Measurements from ENCODE around the gene HOXA6. TPM values are rescaled to one million over a fixed set of nuclear protein-coding genes. Genes with fewer than 3 reads are reported as not detected.

The HOXA6 gene
- total RNA-seq, 4 donors from 2014 or later, result 11.1 to 30.9 (median 18.7) TPM

- H3K27me3 ChIP-seq, result peaks cover under 1 to 94% of the 10 kb centered on the region in 2 donors
Measured at GRCh38 chr7:27192546-27193334, 45.2 kb upstream of the HOXA6 start.

GRCh38 chr7:27191833-27192545, 44.4 kb upstream of the HOXA6 start:
- WGBS, 2 donors, result 13 to 16% methylated on average over 39 of the region's 42 CpGs
- H3K27me3 ChIP-seq, result peaks cover 0 to 94% of the 10 kb centered on the region in 2 donors
- H3K4me3 ChIP-seq, result peak overlapping the region; percentile 19 to 51 (median 38)
- TF ChIP-seq CTCF (IDR thresholded peaks at IDR 0.05) (no peak), EP300 (IDR thresholded peaks at IDR 0.05) (peak in 1 of 2 donors; percentile 6), POLR2A (IDR thresholded peaks at IDR 0.05) (no peak)
- peak in 1 of 2 donors; percentile 26 for DNase-seq (ENCODE audit: low spot score in 2 of 2)
- peaks cover 0 to 42% (median 29%) of the 10 kb centered on the region in 4 donors for H3K4me1 ChIP-seq
- H3K36me3 ChIP-seq, result no peaks in the 10 kb centered on the region
- H3K9me3 ChIP-seq, result no peaks in the 10 kb centered on the region
- peak overlapping the region in 3 of 4 donors; percentile 17 to 87 (median 50) for H3K27ac ChIP-seq

More at GRCh38 chr7:27192546-27193334, 45.2 kb upstream of the HOXA6 start:
- H3K36me3 ChIP-seq, result no peaks in the 10 kb centered on the region
- peak in 1 of 2 donors; percentile 21 for DNase-seq (ENCODE audit: low spot score in 2 of 2)
- peak overlapping the region in 3 of 4 donors; percentile 17 to 87 (median 50) for H3K27ac ChIP-seq
- peaks cover 0 to 38% (median 25%) of the 10 kb centered on the region in 4 donors for H3K4me1 ChIP-seq
- WGBS, 2 donors, result 1 to 9% methylated on average over 32 to 62 of the region's 78 CpGs
- H3K4me3 ChIP-seq, result peak overlapping the region; percentile 19 to 51 (median 38)
- no peaks in the 10 kb centered on the region for H3K9me3 ChIP-seq
- no peak for TF ChIP-seq POLR2A (IDR thresholded peaks at IDR 0.05)
- no peak for TF ChIP-seq EP300 (IDR thresholded peaks at IDR 0.05)
- no peak for TF ChIP-seq CTCF (IDR thresholded peaks at IDR 0.05)

- Histone ChIP-seq H3K36me3 (no peaks in the 10 kb centered on the region), H3K9me3 (no peaks in the 10 kb centered on the region), H3K4me3 (peak overlapping the region in 1 of 4 donors; percentile 43), H3K27me3 (peaks cover 0 to 94% of the 10 kb centered on the region in 2 donors), H3K27ac (peak overlapping the region in 1 of 4 donors; percentile 87), H3K4me1 (peaks cover 0 to 42% (median 29%) of the 10 kb centered on the region in 4 donors)
- DNase-seq (ENCODE audit: low spot score in 2 of 2), result peak in 1 of 2 donors; percentile 11
- TF ChIP-seq CTCF (IDR thresholded peaks at IDR 0.05) (no peak), EP300 (IDR thresholded peaks at IDR 0.05) (no peak), POLR2A (IDR thresholded peaks at IDR 0.05) (no peak)
- 49 to 67% methylated on average over 15 of the region's 15 CpGs for WGBS, 2 donors
Measured at GRCh38 chr7:27191161-27191731, 43.7 kb upstream of the HOXA6 start.

GRCh38 chr7:27189997-27190748, 42.6 kb upstream of the HOXA6 start:
- no peak for TF ChIP-seq POLR2A (IDR thresholded peaks at IDR 0.05)
- no peak for TF ChIP-seq CTCF (IDR thresholded peaks at IDR 0.05)
- TF ChIP-seq EP300 (IDR thresholded peaks at IDR 0.05), result no peak
- Histone ChIP-seq H3K27ac (peak overlapping the region in 1 of 4 donors; percentile 87), H3K4me1 (peaks cover 0 to 53% (median 32%) of the 10 kb centered on the region in 4 donors), H3K36me3 (no peaks in the 10 kb centered on the region), H3K9me3 (no peaks in the 10 kb centered on the region), H3K4me3 (no peak overlapping the region), H3K27me3 (peaks cover 0 to 97% of the 10 kb centered on the region in 2 donors)
- 56 to 73% methylated on average over 7 of the region's 7 CpGs for WGBS, 2 donors
- DNase-seq (ENCODE audit: low spot score in 2 of 2), result no peak
